Mucosa of descending colon (tissue), 3 donors: ENCODE data around the gene CAMKK2. TPM values are rescaled to one million over a fixed set of nuclear protein-coding genes. Genes with fewer than 3 reads are reported as not detected.

Experiments
- ATAC-seq: fragments of 200-7000 bp; cut with Tn5 transposase; one replicate; pipeline ENCODE4 v1.9.1; 2020; ENCODE audit warnings: mild to moderate bottlenecking, moderate library complexity
- DNase-seq, 3 donors: peaks; one replicate each; pipeline ENCODE4 v3.0.0-alpha.2; 2020
- H3K36me3 ChIP-seq: fragments of 200-600 bp; one replicate; pipeline ENCODE4 v1.8.0; 2021; ENCODE audit warnings: low read depth, mild to moderate bottlenecking
- H3K4me1 ChIP-seq: fragments of 200-600 bp; one replicate; pipeline ENCODE4 v1.8.0; 2021; ENCODE audit warnings: low read depth, mild to moderate bottlenecking
- H3K4me3 ChIP-seq: fragments of 200-600 bp; one replicate; pipeline ENCODE4 v1.8.0; 2021; ENCODE audit warnings: mild to moderate bottlenecking
- H3K9me3 ChIP-seq: fragments of 200-600 bp; one replicate; pipeline ENCODE4 v1.8.0; 2021; ENCODE audit warnings: mild to moderate bottlenecking
- CTCF ChIP-seq: fragments of 200-600 bp; IDR thresholded peaks from one replicate; pipeline ENCODE4 v1.8.0; 2022; ENCODE audit warnings: antibody characterized with exemption, mild to moderate bottlenecking
- intact Hi-C, 2 donors: fragments of 100-400 bp; cut with DNase I in 1 of 2; cut with micrococcal nuclease in 1 of 2; formaldehyde crosslinking; loops; one replicate each; pipeline versions ENCODE4 v1.11.0 to v1.11.1; 2022; cut with DNase I, micrococcal nuclease
- long read RNA-seq, 2 donors: library from polyadenylated mRNA; unstranded; transcript quantifications; one replicate each; pipeline ENCODE4 v2.0.0, GENCODE V29; 2019 to 2021
- total RNA-seq, 3 donors: library from RNA; stranded (reverse); fragmentation: NEBNext Ultra II Directional in 2 of 3; extraction: Animal tissue kit (Norgen Biotek cat#: 25700) in 2 of 3; gene quantifications; one replicate each; pipeline versions ENCODE4 v1.2.1 to v1.2.4, GENCODE V29; 2021 to 2023
- donor health status: DM: no; HTN: no; CAD: no; lungs with moderate emphysema.
- donor health status: DM: no; HTN: no; CAD: no.
- donor health status: DM: no; HTN: yes; CAD: no.

Gene CAMKK2
- total RNA-seq: 10 to 100 TPM; 44.0 to 57.1 (median 47.3) TPM
- long read RNA-seq, donor 1, full-length matches to known transcripts: 12 of 55 reads
- long read RNA-seq, donor 1, partial matches to known transcripts: 19 of 55 reads
- long read RNA-seq, donor 1, other reads (novel, unspliced or antisense): 24 of 55 reads
- long read RNA-seq, donor 2, transcript CAMKK2-208 (16 exons, 2,006 nt): major isoform, 11 of 24 reads
- long read RNA-seq, donor 2, partial matches to known transcripts: 2 of 24 reads
- long read RNA-seq, donor 2, other reads (novel, unspliced or antisense): 11 of 24 reads

GRCh38 chr12:121296618-121297434, at the start of gene CAMKK2:
TSS of gene CAMKK2 (minus strand) at chr12:121296709. CDS start at chr12:121274526, 22,183 bp downstream.
- DNase-seq (peak; percentile 87 to 94 (median 90)), ATAC-seq (peak; percentile 90)
- H3K9me3 ChIP-seq: no peaks in the 10 kb centered on the region
- TF ChIP-seq CTCF: no peak
- intact Hi-C loops: no loop called here
- H3K36me3 ChIP-seq: no peaks in the 10 kb centered on the region
- H3K4me3 ChIP-seq: peak within 1 kb of the TSS; percentile 86
- H3K4me1 ChIP-seq: peaks cover 14% of the 10 kb centered on the region

GRCh38 chr12:121345151-121345815, 48.8 kb upstream of the CAMKK2 start:
- DNase-seq: no peak
- intact Hi-C loops: no loop called here
- Histone ChIP-seq H3K4me1 (no peaks in the 10 kb centered on the region), H3K36me3 (peaks cover 11% of the 10 kb centered on the region), H3K4me3 (no peak overlapping the region), H3K9me3 (no peaks in the 10 kb centered on the region)
- TF ChIP-seq CTCF: no peak
- no peak for ATAC-seq

DNA sequence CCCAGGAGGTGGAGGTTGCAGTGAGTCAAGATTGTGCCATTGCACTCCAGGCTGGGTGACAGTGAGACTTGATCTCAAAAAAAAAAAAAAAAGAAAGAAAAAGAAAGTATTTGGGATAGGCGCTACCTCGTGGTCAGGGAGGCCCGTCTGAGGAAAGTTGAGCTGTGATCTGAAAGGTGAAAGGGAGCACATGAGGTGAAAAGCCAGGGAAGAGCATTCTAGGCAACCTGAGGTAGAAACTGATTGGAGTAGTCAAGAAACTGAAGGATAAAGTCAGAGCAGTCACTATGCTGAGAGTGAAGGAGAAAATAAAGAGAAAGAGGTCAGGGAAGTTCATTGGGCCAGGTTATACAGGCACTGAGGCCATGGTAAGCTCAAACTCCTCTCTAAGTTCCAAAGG, 48.0 kb upstream of the CAMKK2 start:
- H3K36me3 ChIP-seq: peaks cover 11% of the 10 kb centered on the region
- intact Hi-C loops: no loop called here
- no peaks in the 10 kb centered on the region for H3K9me3 ChIP-seq
- no peak for TF ChIP-seq CTCF
- H3K4me3 ChIP-seq: no peak overlapping the region
- ATAC-seq: no peak
- no peak for DNase-seq
- H3K4me1 ChIP-seq: no peaks in the 10 kb centered on the region

DNA sequence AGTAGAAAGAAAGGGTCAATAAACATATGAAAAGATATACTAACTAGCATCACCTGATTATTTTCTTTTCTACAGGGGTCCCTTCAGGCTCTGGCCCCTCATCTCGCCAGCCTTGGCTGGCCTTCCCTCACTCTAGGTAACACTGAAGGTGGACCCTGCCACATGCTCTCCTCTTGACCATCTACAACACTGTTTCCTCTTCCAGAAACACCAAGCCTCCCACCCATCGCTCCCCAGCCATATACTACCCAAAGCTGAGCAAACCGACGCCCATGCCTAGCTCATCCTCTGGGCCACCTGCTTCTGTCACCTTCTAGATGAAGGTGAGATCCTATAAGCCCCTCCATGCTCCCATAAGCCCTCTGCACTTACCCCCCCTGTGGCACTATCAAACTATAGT, 40.9 kb upstream of the CAMKK2 start:
- Histone ChIP-seq H3K36me3 (peaks cover 6% of the 10 kb centered on the region), H3K9me3 (no peaks in the 10 kb centered on the region), H3K4me3 (no peak overlapping the region), H3K4me1 (no peaks in the 10 kb centered on the region)
- intact Hi-C loops: loop anchor here (5.0 to 10.0 kb wide), 2 partner anchors 105 to 107 kb away; no protein-coding TSS in a partner anchor
- TF ChIP-seq CTCF: no peak
- DNase-seq (no peak), ATAC-seq (no peak)

GRCh38 chr12:121334513-121335343, 38.2 kb upstream of the CAMKK2 start:
- ATAC-seq (peak; percentile 97), DNase-seq (peak in 1 of 3 donors; percentile 44)
- intact Hi-C loops: loop anchor here (5.0 to 10.0 kb wide), 2 partner anchors 108 to 110 kb away; no protein-coding TSS in a partner anchor
- Histone ChIP-seq H3K4me3 (no peak overlapping the region), H3K9me3 (no peaks in the 10 kb centered on the region), H3K36me3 (peaks cover 11% of the 10 kb centered on the region), H3K4me1 (no peaks in the 10 kb centered on the region)
- peak; percentile 76 for TF ChIP-seq CTCF
